IgD-negative memory B cell (primary cell): ENCODE data around the gene PRSS48. TPM values are rescaled to one million over a fixed set of nuclear protein-coding genes. Genes with fewer than 3 reads are reported as not detected.

ENCODE experiments used
- H3K27ac Mint-ChIP-seq, 3 donors: one replicate each; pipeline ENCODE4 v1.8.0; 2020 to 2022; ENCODE audit warnings: mild to moderate bottlenecking in 3 of 3, mixed read lengths in 3 of 3, moderate library complexity in 1 of 3
- H3K27me3 Mint-ChIP-seq: one replicate; pipeline ENCODE4 v1.8.0; 2021; ENCODE audit warnings: mixed read lengths
- H3K36me3 Mint-ChIP-seq: one replicate; pipeline ENCODE4 v1.8.0; 2020; ENCODE audit warnings: mild to moderate bottlenecking, mixed read lengths
- H3K4me1 Mint-ChIP-seq, 3 donors: one replicate each; pipeline ENCODE4 v1.8.0; 2020 to 2022; ENCODE audit warnings: mixed read lengths in 3 of 3, mild to moderate bottlenecking in 1 of 3
- H3K4me3 Mint-ChIP-seq, 4 donors: one replicate each; pipeline ENCODE4 v1.8.0; 2020 to 2022; ENCODE audit warnings: mild to moderate bottlenecking in 4 of 4, mixed read lengths in 4 of 4, moderate library complexity in 3 of 4
- H3K9me3 Mint-ChIP-seq, 3 donors: one replicate each; pipeline ENCODE4 v1.8.0; 2020 to 2021; ENCODE audit warnings: mixed read lengths in 3 of 3, mild to moderate bottlenecking in 1 of 3
- polyA plus RNA-seq: library from polyadenylated mRNA; unstranded; fragments of 300-500 nt; fragmentation: Illumina TruSeq; gene quantifications from one replicate; pipeline ENCODE4 v1.2.3, GENCODE V29; 2021

Gene PRSS48
- polyA plus RNA-seq, 1 donor from 2014 or later = not detected

DNA sequence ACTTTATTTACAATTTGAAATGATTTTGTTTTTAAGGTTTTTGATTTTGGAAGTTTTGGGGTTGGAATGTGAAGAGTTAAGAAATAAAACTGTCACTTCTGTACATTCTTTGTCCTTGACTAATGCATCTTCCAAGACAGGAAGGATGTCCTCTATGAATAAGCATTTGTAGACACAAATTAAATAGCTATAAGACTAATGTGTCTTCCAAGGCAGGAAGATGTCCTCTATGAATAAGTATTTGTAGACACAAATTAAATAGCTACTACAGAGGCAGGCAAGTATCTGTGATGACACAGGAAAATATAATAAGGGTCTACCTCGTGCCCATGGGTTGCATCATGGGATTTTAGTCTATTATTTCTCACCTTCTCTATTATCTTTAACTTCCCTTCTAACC lies 14.5 kb downstream of the PRSS48 start:
- H3K4me3 Mint-ChIP-seq = no peak overlapping the region
- peaks cover 0 to 5% (median 2%) of the 10 kb centered on the region in 3 donors for H3K9me3 Mint-ChIP-seq
- no peak overlapping the region for H3K27ac Mint-ChIP-seq
- no peaks in the 10 kb centered on the region for H3K4me1 Mint-ChIP-seq
- no peaks in the 10 kb centered on the region for H3K27me3 Mint-ChIP-seq
- H3K36me3 Mint-ChIP-seq = no peaks in the 10 kb centered on the region

DNA sequence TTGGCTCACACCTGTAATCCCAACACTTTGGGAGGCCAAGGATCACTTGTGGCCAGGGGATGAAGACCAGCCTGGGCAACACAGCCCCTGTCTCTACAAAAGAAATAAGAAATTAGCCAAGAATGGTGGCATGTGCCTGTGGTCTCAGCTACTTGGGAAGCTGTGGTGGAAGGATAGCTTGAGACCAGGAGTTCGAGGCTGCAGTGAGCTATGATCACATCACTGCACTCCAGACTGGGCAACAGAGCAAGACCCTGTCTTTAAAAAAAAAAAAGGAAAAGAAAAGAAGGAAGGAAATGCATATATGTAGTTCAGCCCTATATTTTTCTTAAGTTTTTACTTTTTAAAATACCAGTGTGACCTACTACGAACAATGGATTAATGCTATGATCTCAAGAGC lies 15.1 kb downstream of the PRSS48 start:
- Mint-ChIP-seq H3K36me3 (no peaks in the 10 kb centered on the region), H3K4me3 (no peak overlapping the region), H3K27me3 (no peaks in the 10 kb centered on the region), H3K27ac (no peak overlapping the region), H3K9me3 (peaks cover 0 to 5% (median 2%) of the 10 kb centered on the region in 3 donors), H3K4me1 (no peaks in the 10 kb centered on the region)

DNA sequence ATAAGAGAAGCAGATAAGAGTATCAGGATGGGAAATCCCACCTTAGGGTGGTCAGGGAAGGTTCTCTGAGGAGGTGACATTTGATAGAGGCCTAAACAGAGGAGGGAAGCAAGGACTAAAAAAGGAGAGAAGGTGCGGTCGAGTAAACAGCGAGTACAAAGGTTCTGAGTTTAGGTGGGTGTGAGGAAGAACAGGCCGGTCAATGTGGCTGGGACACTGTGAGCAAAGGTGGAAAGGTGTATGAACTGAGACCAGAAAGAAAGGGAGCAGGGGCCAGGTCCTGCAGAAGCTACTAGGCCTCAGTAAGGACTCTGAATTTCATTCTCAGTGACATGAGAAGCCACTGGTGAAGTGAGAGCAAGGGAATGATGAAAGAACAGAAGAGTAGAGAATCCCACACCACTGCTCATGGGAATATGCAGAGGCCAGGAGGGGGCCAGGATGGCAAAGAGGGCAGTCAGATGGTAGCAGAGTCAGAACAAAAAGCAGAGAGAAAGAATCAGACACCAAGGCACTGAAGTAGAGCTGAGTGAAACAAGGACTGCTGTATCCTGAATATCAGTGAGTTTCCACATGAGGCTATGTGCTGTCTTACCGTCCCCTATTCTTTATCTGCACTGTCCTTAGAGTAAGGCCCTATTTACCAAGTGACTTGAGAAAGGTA lies 18.0 kb downstream of the PRSS48 start:
- peaks cover 2% of the 10 kb centered on the region for H3K36me3 Mint-ChIP-seq
- no peak overlapping the region for H3K4me3 Mint-ChIP-seq
- no peak overlapping the region for H3K27ac Mint-ChIP-seq
- no peaks in the 10 kb centered on the region for H3K27me3 Mint-ChIP-seq
- H3K9me3 Mint-ChIP-seq = peaks cover 2 to 5% (median 2%) of the 10 kb centered on the region in 3 donors
- H3K4me1 Mint-ChIP-seq = no peaks in the 10 kb centered on the region

DNA sequence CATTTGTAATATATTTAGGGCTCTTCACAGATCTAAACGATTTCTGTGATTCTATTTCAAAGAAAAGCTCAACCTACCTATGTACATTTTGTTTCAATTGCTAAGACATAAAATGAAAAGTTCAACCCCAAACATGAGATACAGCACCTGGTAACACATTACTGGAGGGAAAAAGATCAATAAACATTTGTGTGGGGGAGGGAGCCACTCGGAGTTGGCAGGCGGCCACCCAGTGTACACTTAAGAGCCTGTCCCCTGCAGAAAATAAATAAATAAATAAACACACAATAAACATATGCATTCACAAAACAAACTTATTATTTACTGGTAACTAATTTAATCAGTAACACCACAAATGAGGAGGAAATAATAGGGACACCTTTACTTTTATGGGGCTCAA lies 19.3 kb downstream of the PRSS48 start:
- H3K36me3 Mint-ChIP-seq = peaks cover 2% of the 10 kb centered on the region
- peaks cover 0 to 2% (median 0%) of the 10 kb centered on the region in 3 donors for H3K9me3 Mint-ChIP-seq
- no peaks in the 10 kb centered on the region for H3K4me1 Mint-ChIP-seq
- H3K27me3 Mint-ChIP-seq = no peaks in the 10 kb centered on the region
- no peak overlapping the region for H3K27ac Mint-ChIP-seq
- no peak overlapping the region for H3K4me3 Mint-ChIP-seq

DNA sequence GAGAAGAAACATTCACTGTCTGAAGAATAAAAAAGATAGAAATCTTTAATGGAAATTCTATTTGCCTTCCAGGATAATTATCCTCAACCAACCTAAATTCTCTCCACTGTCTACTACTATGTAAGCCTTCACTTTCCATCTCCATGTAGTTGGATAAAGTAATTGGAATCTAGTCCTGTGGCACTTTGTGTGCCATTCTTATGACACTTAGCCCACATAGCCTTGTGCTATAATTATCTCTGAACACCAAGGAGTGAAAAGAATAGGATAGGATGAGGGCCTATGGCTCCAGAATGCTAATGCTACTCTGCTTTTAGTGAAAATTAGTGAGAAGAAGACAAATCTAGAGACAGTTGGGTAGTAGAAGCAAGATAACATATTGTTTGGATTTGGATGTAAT lies 20.2 kb downstream of the PRSS48 start:
- Mint-ChIP-seq H3K27ac (no peak overlapping the region), H3K27me3 (no peaks in the 10 kb centered on the region), H3K4me3 (no peak overlapping the region), H3K36me3 (peaks cover 2% of the 10 kb centered on the region), H3K9me3 (peaks cover 0 to 4% (median 0%) of the 10 kb centered on the region in 3 donors), H3K4me1 (no peaks in the 10 kb centered on the region)

DNA sequence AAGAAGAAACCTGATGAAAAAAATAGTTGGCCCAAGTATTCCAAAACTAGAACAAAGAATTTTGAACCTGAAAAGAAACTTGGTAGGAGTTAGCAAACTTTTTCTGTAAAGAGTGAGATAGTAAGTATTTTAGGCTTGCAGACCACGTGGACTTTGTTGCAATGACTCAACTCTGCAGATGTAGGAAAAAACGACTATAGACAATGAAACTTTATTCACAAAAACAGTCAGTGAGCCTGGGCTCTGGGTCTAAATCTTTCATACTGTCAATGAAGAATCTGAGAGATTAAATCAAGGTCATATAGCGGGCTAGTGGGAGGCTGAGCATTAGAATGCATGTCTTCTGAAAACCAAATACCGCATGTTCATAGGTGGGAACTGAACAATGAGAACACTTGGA lies 25.5 kb downstream of the PRSS48 start:
- no peak overlapping the region for H3K4me3 Mint-ChIP-seq
- H3K9me3 Mint-ChIP-seq = peaks cover 0 to 4% (median 0%) of the 10 kb centered on the region in 3 donors
- peaks cover 2% of the 10 kb centered on the region for H3K36me3 Mint-ChIP-seq
- H3K4me1 Mint-ChIP-seq = no peaks in the 10 kb centered on the region
- H3K27ac Mint-ChIP-seq = no peak overlapping the region
- no peaks in the 10 kb centered on the region for H3K27me3 Mint-ChIP-seq

DNA sequence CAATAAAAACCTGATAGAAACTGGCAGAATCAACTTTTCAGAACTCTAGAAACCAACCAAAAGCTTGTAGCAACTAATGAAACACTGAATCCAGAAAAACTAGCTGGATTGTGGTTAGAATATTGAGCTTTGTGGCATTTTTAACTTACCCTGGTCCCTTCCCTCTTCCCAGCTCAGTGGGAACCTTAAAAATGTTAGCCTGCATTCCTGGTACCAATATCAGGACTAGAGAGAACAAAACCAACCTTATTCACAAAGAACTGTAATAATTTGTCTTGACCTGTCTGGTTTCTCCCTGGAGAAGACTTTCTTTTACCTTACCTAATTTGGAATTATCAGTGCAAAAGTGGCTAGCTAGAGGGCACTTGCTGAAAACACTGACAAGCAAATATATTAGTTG lies 27.3 kb downstream of the PRSS48 start:
- H3K36me3 Mint-ChIP-seq = no peaks in the 10 kb centered on the region
- H3K4me3 Mint-ChIP-seq = no peak overlapping the region
- no peaks in the 10 kb centered on the region for H3K27me3 Mint-ChIP-seq

DNA sequence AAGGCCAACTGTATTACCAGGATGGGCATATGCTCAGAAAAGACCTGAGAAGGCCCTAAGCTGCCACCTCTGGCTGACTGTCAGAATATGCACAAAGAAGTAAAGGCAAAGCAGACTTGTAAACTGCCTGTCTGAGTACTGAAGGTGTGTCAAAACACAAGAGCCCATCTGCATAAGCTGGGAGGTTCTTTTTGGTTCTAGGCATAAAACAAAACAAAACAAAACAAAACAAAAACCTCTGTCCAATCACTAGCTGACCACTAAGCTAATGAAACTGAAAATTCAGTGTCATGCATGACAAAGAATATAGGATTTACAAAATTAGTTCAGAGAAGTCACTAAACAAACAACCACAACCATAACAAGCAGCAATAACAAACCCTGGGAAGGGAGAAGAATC lies 27.8 kb downstream of the PRSS48 start:
- H3K4me3 Mint-ChIP-seq = no peak overlapping the region
- peaks cover 0 to 2% (median 0%) of the 10 kb centered on the region in 3 donors for H3K9me3 Mint-ChIP-seq
- no peaks in the 10 kb centered on the region for H3K4me1 Mint-ChIP-seq
- H3K27ac Mint-ChIP-seq = no peak overlapping the region
- no peaks in the 10 kb centered on the region for H3K36me3 Mint-ChIP-seq
- peaks cover 1% of the 10 kb centered on the region for H3K27me3 Mint-ChIP-seq

More for the DNA sequence above, 27.3 kb downstream of the PRSS48 start:
- peaks cover 0 to 2% (median 0%) of the 10 kb centered on the region in 3 donors for H3K9me3 Mint-ChIP-seq
- no peak overlapping the region for H3K27ac Mint-ChIP-seq
- H3K4me1 Mint-ChIP-seq = no peaks in the 10 kb centered on the region

DNA sequence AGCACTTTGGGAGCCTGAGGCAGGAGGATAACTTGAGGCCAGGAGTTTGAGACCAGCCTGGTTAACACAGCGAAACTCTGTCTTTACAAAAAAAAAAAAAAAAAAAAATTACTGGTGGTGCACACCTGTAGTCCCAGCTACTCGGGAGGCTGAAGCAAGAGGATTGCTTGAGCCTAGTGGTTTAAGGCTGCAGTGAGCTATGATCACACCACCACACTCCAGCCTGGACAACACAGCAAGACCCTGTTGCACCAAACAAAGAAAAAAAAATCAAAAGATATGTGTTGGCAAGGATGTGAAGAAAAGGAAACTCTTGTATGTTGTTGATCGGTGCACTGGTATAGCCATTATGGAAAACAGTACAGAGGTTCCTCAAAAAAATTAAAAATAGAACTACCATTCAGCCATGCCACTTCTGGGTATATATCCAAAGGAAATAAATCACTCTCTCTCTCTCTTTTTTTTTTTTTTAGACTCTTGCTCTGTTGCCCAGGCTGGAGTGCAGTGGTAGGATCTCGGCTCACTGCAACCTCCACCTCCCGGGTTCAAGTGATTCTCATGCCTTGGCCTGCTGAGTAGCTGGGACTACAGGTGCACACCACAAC lies 33.3 kb downstream of the PRSS48 start:
- H3K36me3 Mint-ChIP-seq = no peaks in the 10 kb centered on the region
- no peak overlapping the region for H3K4me3 Mint-ChIP-seq
- no peaks in the 10 kb centered on the region for H3K9me3 Mint-ChIP-seq
- H3K27me3 Mint-ChIP-seq = peaks cover 5% of the 10 kb centered on the region
- H3K27ac Mint-ChIP-seq = no peak overlapping the region
- no peaks in the 10 kb centered on the region for H3K4me1 Mint-ChIP-seq

DNA sequence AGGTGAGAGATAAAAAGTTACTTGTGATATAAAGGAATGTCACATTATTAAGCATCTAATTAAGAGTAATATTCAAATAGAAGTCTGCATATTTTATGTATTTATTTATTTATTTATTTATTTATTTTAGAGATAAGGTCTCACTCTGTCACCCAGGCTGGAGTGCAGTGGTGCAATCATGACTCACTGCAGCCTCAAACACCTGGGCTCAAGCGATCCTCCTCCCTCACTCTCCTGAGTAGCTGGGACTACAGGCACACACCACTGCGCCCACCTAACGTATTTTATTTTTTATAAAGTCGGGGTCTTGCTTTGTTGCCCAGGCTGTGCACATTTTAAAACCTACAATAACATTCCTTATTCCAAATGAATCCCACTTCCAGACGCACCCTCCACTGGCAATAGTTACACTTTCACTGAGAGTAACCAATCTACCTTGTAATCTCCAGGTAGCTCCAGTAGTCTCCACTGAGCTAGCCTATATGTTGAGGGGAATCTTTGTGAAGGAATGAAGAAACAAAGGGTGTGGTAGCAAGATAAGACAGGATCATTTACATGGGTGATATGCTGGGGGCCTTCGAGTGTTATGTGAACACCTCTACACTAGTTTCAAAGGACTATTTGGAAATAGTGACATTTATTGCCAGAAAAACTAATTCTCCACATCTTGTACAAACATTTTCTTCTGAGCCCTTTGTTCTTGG lies 36.5 kb downstream of the PRSS48 start:
- H3K36me3 Mint-ChIP-seq = no peaks in the 10 kb centered on the region

DNA sequence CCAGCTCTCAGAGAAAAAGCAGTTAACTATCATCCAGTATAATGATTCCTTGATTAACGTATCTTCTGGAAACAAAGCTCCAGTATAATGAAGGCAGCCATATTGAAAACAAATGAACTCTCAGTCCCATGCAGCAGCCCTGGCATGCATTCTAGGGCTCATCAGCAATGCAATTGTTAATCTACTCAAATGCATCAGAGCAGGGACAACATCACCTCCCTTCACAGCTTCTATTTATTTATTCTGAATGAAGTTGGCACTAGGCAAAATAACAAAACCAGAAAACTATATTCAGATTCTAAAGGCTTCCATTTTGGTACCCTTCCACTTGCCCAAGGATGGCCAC lies 37.0 kb downstream of the PRSS48 start:
- Mint-ChIP-seq H3K9me3 (no peaks in the 10 kb centered on the region), H3K4me1 (no peaks in the 10 kb centered on the region)

More for the DNA sequence above, 36.5 kb downstream of the PRSS48 start:
- Mint-ChIP-seq H3K9me3 (no peaks in the 10 kb centered on the region), H3K27ac (no peak overlapping the region), H3K27me3 (peaks cover 8% of the 10 kb centered on the region), H3K4me3 (no peak overlapping the region), H3K4me1 (no peaks in the 10 kb centered on the region)

DNA sequence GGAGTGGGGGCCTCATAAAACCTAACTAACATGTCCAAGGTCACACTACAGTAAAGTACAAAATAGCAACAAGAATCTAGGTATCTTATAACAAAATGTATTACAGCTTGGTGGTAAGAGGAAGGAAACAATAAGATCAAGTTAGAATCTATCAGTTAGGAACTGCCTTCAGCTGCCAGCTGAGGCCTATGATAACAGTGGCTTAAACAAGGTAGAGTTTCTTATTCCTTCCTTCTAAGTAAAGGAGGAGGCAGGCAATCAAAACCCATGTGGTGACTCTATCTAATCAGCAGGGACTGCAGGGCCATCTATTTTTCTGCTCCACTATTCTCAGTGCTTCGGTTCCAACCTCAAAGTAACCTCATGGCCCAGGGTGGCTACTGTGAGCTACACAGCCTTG lies 37.5 kb downstream of the PRSS48 start:
- Mint-ChIP-seq H3K27me3 (peaks cover 7% of the 10 kb centered on the region), H3K9me3 (no peaks in the 10 kb centered on the region), H3K4me1 (no peaks in the 10 kb centered on the region), H3K27ac (no peak overlapping the region), H3K36me3 (no peaks in the 10 kb centered on the region), H3K4me3 (no peak overlapping the region)

More for the DNA sequence above, 37.0 kb downstream of the PRSS48 start:
- Mint-ChIP-seq H3K36me3 (no peaks in the 10 kb centered on the region), H3K27ac (no peak overlapping the region), H3K27me3 (peaks cover 8% of the 10 kb centered on the region), H3K4me3 (no peak overlapping the region)

DNA sequence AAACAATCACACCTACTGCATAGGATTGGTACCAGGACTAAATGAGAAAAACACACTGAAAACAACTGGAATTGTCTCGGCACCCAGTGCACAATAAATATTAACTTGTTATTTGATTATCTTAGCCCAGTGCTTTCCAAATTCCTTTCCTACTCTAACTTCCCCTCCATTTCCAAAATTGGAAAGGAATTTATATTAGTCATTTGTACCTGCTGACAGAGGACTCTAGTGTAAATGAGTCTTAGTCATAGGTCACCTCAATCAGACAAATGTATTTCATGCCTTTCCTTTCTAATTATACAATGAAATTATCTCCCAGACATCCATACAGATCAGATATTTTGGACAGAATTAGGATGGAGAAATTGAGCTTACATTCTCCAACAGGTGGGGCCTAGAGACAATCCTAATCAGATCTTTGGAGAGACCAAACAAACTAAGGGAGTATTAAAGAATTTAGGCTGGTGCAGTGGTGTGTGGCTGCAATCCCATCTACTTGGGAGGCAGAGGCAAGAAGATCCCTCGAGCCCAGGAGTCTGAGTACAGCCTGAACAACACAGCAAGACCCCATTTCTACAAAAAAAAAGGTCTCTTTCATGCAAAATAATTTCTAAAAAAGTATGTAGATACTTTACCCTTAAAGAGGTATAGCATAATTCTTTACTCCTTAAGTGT lies 38.4 kb downstream of the PRSS48 start:
- Mint-ChIP-seq H3K9me3 (no peaks in the 10 kb centered on the region), H3K27me3 (peaks cover 12% of the 10 kb centered on the region), H3K36me3 (no peaks in the 10 kb centered on the region), H3K4me3 (no peak overlapping the region), H3K4me1 (no peaks in the 10 kb centered on the region), H3K27ac (no peak overlapping the region)

DNA sequence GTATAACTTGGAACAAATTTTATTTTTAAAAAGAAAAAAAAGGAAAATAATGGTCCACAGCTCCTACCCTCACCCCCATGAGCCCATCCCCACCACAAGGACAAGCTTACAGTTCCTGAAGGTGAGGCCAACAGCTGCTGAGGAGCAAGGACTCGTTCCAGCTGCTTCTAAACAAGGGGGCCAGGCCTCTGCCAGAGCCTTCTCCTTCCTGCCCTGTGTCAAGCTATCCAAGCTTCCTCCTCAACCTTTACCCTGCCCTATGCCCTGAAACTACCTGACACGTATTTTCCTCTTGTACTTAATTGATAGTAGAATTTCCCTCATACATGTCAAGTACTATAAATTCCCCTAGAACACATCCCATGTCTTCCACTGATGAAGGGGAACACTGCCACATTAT lies 39.7 kb downstream of the PRSS48 start:
- H3K36me3 Mint-ChIP-seq = no peaks in the 10 kb centered on the region
- no peak overlapping the region for H3K4me3 Mint-ChIP-seq
- peaks cover 21% of the 10 kb centered on the region for H3K27me3 Mint-ChIP-seq
- H3K27ac Mint-ChIP-seq = no peak overlapping the region
- peaks cover 0 to 2% (median 0%) of the 10 kb centered on the region in 3 donors for H3K9me3 Mint-ChIP-seq
- H3K4me1 Mint-ChIP-seq = no peaks in the 10 kb centered on the region

DNA sequence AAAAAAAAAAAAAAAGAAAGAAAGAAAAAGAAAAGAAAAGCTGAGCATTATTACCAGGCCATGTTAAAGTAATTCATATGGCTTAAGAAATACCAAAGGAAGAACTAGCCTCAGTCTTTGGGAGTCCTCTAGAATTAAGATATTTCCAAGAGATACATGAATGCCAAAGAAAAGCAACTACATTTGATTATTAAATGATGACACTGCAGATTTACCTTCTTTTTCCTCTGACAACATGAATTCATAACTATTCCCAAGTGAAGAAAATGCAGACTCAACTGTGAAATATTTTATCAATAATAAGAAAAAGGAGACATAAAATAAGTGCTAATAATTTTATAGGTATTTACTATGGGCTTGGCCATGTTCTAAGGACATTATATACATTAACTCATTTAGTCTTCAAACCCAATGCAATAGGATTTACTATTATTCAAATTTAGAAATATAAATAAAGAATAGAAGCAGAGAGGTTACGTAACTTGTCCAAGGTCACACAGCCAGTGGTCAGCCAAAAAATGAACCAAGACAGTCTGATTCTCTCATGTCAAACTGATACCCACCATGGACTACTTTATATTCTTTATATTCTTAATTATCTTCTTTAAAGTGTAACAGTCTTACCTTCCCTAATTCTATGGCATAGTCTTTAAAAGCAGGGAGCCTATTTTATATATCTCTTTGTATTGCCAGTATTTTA lies 41.5 kb downstream of the PRSS48 start:
- Mint-ChIP-seq H3K9me3 (peaks cover 0 to 2% (median 0%) of the 10 kb centered on the region in 3 donors), H3K4me3 (no peak overlapping the region), H3K4me1 (peaks cover 0 to 3% (median 0%) of the 10 kb centered on the region in 3 donors), H3K27ac (no peak overlapping the region), H3K36me3 (no peaks in the 10 kb centered on the region), H3K27me3 (peaks cover 27% of the 10 kb centered on the region)
